ENCODE measurements around the gene ROR1.

The ROR1 gene

DNA sequence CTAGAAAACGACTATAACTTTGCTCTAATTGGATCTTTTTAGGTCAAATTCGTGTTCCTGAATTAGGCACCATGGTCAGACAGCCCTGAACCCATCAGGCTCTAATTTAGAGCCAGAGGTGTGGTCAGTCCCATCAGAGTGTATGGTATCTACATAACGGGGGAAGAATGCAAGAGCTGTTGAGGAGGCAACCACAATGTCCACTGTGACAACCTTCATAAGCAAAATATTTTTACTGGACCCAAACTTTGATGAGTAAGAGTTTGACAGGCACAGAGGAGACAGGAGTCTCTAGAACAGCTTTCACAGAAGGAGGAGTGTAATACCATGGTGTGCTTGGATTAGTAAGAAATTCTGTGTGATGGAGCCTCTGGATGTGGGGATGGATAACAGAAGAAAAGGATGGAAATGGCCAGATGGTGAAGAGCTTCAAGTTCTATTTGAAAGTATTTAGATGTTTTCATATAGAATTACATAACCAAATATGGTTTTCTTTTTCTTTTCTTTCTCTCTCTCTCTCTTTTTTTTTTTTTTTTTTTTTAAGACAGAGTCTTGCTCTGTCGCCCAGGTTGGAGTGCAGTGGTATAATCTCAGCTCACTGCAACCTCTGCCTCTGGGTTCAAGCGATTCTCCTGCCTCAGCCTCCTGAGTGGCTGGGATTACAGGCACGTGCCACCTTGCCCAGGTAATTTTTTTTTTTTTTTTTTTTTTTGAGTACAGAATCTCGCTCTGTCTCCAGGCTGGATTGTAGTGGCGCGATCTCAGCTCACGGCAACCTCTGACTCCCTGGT lies 454.5 kb downstream of the ROR1 start:
- no peak for DNase-seq (ENCODE audit: low read depth in 2 of 2)

DNA sequence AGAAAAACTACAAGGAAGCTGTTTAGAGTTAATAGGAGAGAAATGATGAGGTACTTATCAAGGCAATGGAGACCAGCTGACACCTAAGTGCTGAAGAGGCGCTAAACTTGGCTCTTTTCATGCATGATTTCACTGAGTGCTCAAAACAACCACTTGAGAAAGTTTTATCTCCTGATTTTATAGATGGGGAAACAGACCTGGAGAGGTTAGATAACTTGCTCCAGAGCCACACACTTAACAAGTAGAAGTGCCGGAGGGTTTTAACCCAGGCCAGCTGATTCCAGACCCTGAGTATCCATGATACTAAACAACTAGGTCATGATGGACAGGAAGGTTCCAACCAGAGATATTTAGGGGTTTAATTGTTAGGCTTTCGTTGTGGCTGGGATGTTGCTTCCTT lies 455.5 kb downstream of the ROR1 start:
- no peak for DNase-seq (ENCODE audit: low read depth in 2 of 2)
